Tibial nerve (tissue), 4 donors: ENCODE data around the gene SOX2. TPM values are rescaled to one million over a fixed set of nuclear protein-coding genes. Genes with fewer than 3 reads are reported as not detected.
A peak's percentile ranks its signal among the peaks of the same experiment; 100 is the strongest.

Source experiments
- DNase-seq, 2 donors: peaks; one replicate each; pipeline ENCODE4 v3.0.0-alpha.2; 2019; ENCODE audit warnings: low spot score in 2 of 2
- H3K27ac ChIP-seq, 4 donors: fragments of 200-600 bp; sonication (generic) in 3 of 4; one replicate each; pipeline ENCODE4 v1.5.1; 2017 to 2019; ENCODE audit warnings: mild to moderate bottlenecking in 1 of 4
- H3K27me3 ChIP-seq, 2 donors: fragments of 200-600 bp; sonication (generic) in 1 of 2; one replicate each; pipeline versions ENCODE4 v1.5.1 to v1.6.0; 2017 to 2019
- H3K36me3 ChIP-seq, 3 donors: fragments of 200-600 bp; sonication (generic); one replicate each; pipeline ENCODE4 v1.5.1; 2018 to 2019
- H3K4me1 ChIP-seq, 4 donors: fragments of 200-600 bp; sonication (generic) in 3 of 4; one replicate each; pipeline ENCODE4 v1.5.1; 2017 to 2019
- H3K4me3 ChIP-seq, 4 donors: fragments of 200-600 bp; sonication (generic) in 3 of 4; one replicate each; pipeline ENCODE4 v1.5.1; 2017 to 2019; ENCODE audit warnings: mild to moderate bottlenecking in 1 of 4, moderate library complexity in 1 of 4
- H3K9me3 ChIP-seq, 4 donors: fragments of 200-600 bp; sonication (generic) in 3 of 4; one replicate each; pipeline ENCODE4 v1.5.1; 2017 to 2019
- CTCF ChIP-seq, 5 experiments: fragments of 200-600 bp in 3 of 5; fragments of 450-650 bp in 2 of 5; sonication (generic) in 3 of 5; IDR thresholded peaks; one replicate each; pipeline ENCODE4 v1.5.1; 2016 to 2019; ENCODE audit warnings: antibody characterized with exemption in 5 of 5, mild to moderate bottlenecking in 3 of 5, moderate library complexity in 2 of 5
- EP300 ChIP-seq, 2 donors: sonication (generic); formaldehyde crosslinking; IDR thresholded peaks; one replicate each; pipeline ENCODE4 v1.6.1; 2017; ENCODE audit warnings: antibody characterized with exemption in 2 of 2, mild to moderate bottlenecking in 1 of 2
- POLR2A ChIP-seq, 2 donors: fragments of 450-650 bp; IDR thresholded peaks; one replicate each; pipeline ENCODE4 v1.6.1; 2017; ENCODE audit warnings: antibody characterized with exemption in 2 of 2, mild to moderate bottlenecking in 2 of 2, moderate library complexity in 2 of 2
- WGBS, 2 donors: methylation state at CpG; one replicate each; pipeline ENCODE4 v1.1.5; 2018; 5-methylcytosine and 5-hydroxymethylcytosine counted together
- total RNA-seq, 4 donors: library from RNA; depleted of rRNA; stranded (reverse); fragments of >200 nt; gene quantifications; one replicate each; pipeline ENCODE4 v1.1.0, GENCODE V29; 2016

Gene SOX2
- total RNA-seq, 4 donors from 2014 or later = 21.3 to 50.5 (median 34.3) TPM

GRCh38 chr3:181728470-181729340 lies 17.0 kb downstream of the SOX2 start:
- Histone ChIP-seq H3K4me1 (peaks cover 0 to 32% (median 5%) of the 10 kb centered on the region in 4 donors), H3K27ac (peak overlapping the region; percentile 27 to 92 (median 77)), H3K36me3 (no peaks in the 10 kb centered on the region), H3K4me3 (peak overlapping the region; percentile 2 to 48 (median 26)), H3K9me3 (no peaks in the 10 kb centered on the region), H3K27me3 (peaks cover 0 to 76% of the 10 kb centered on the region in 2 donors)
- WGBS, 2 donors = 8 to 12% methylated on average over 10 of the region's 10 CpGs
- TF ChIP-seq CTCF (IDR thresholded peaks at IDR 0.05) (no peak), POLR2A (IDR thresholded peaks at IDR 0.05) (no peak), EP300 (IDR thresholded peaks at IDR 0.05) (no peak)
- no peak for DNase-seq

- H3K27me3 ChIP-seq = peaks cover 0 to 69% of the 10 kb centered on the region in 2 donors
- H3K27ac ChIP-seq = peak overlapping the region; percentile 27 to 92 (median 77)
- H3K9me3 ChIP-seq = no peaks in the 10 kb centered on the region
- 8 to 10% methylated on average over 12 of the region's 12 CpGs for WGBS, 2 donors
- no peak for DNase-seq
- H3K36me3 ChIP-seq = no peaks in the 10 kb centered on the region
- H3K4me1 ChIP-seq = peaks cover 0 to 27% (median 5%) of the 10 kb centered on the region in 4 donors
- TF ChIP-seq EP300 (IDR thresholded peaks at IDR 0.05) = no peak
- TF ChIP-seq POLR2A (IDR thresholded peaks at IDR 0.05) = no peak
- TF ChIP-seq CTCF (IDR thresholded peaks at IDR 0.05) = no peak
- H3K4me3 ChIP-seq = peak overlapping the region in 3 of 4 donors; percentile 2 to 48 (median 4)
These were observed 17.7 kb downstream of the SOX2 start for GRCh38 chr3:181729341-181729869.

GRCh38 chr3:181730316-181730715 lies 18.6 kb downstream of the SOX2 start:
- no peaks in the 10 kb centered on the region for H3K9me3 ChIP-seq
- H3K27me3 ChIP-seq = peaks cover 0 to 60% of the 10 kb centered on the region in 2 donors
- no peak overlapping the region for H3K4me3 ChIP-seq
- H3K4me1 ChIP-seq = peaks cover 0 to 23% (median 5%) of the 10 kb centered on the region in 4 donors
- 21 to 33% methylated on average over 5 of the region's 5 CpGs for WGBS, 2 donors
- TF ChIP-seq POLR2A (IDR thresholded peaks at IDR 0.05) (no peak), EP300 (IDR thresholded peaks at IDR 0.05) (no peak), CTCF (IDR thresholded peaks at IDR 0.05) (no peak)
- no peaks in the 10 kb centered on the region for H3K36me3 ChIP-seq
- DNase-seq = no peak
- peak overlapping the region in 3 of 4 donors; percentile 8 to 92 (median 81) for H3K27ac ChIP-seq

- TF ChIP-seq EP300 (IDR thresholded peaks at IDR 0.05) = no peak
- no peak for TF ChIP-seq CTCF (IDR thresholded peaks at IDR 0.05)
- TF ChIP-seq POLR2A (IDR thresholded peaks at IDR 0.05) = no peak
These were observed 19.2 kb downstream of the SOX2 start for GRCh38 chr3:181730934-181731333.

GRCh38 chr3:181735911-181736310 lies 24.2 kb downstream of the SOX2 start:
- H3K27me3 ChIP-seq = peaks cover 0 to 6% of the 10 kb centered on the region in 2 donors
- no peaks in the 10 kb centered on the region for H3K9me3 ChIP-seq
- H3K36me3 ChIP-seq = no peaks in the 10 kb centered on the region
- no peak for DNase-seq
- WGBS, 2 donors = 31 to 43% methylated on average over 7 of the region's 7 CpGs
- peaks cover 0 to 5% (median 0%) of the 10 kb centered on the region in 4 donors for H3K4me1 ChIP-seq
- no peak overlapping the region for H3K4me3 ChIP-seq
- H3K27ac ChIP-seq = peak overlapping the region in 3 of 4 donors; percentile 27 to 76 (median 73)
- no peak for TF ChIP-seq POLR2A (IDR thresholded peaks at IDR 0.05)
- no peak for TF ChIP-seq EP300 (IDR thresholded peaks at IDR 0.05)
- TF ChIP-seq CTCF (IDR thresholded peaks at IDR 0.05) = no peak

More at GRCh38 chr3:181730934-181731333, 19.2 kb downstream of the SOX2 start:
- no peaks in the 10 kb centered on the region for H3K36me3 ChIP-seq
- no peak overlapping the region for H3K4me3 ChIP-seq
- peaks cover 0 to 17% (median 5%) of the 10 kb centered on the region in 4 donors for H3K4me1 ChIP-seq
- peaks cover 0 to 54% of the 10 kb centered on the region in 2 donors for H3K27me3 ChIP-seq
- peak overlapping the region in 2 of 4 donors; percentile 81 to 92 for H3K27ac ChIP-seq
- H3K9me3 ChIP-seq = no peaks in the 10 kb centered on the region
- no peak for DNase-seq
- 67 to 76% methylated on average over 1 of the region's 1 CpG for WGBS, 2 donors
